SJCRH30 (cell line): ENCODE measurements around the gene COL16A1. TPM values are rescaled to one million over a fixed set of nuclear protein-coding genes. Genes with fewer than 3 reads are reported as not detected.

Source experiments
- DNase-seq, 2 experiments: peaks; one replicate each; pipeline ENCODE4 v3.0.0-alpha.2; 2015 to 2020
- H3K27ac ChIP-seq: fragments of 250-450 bp; sonication (Bioruptor Pico); 2 replicates; pipeline ENCODE4 v1.5.1; 2020; ENCODE audit warnings: mild to moderate bottlenecking, moderate library complexity
- H3K27me3 ChIP-seq: fragments of 250-450 bp; sonication (Bioruptor Pico); 2 replicates; pipeline ENCODE4 v1.5.1; 2020; ENCODE audit warnings: mild to moderate bottlenecking, moderate library complexity
- H3K36me3 ChIP-seq: fragments of 250-450 bp; sonication (Bioruptor Pico); 2 replicates; pipeline ENCODE4 v1.5.1; 2020; ENCODE audit warnings: mild to moderate bottlenecking, moderate library complexity
- H3K4me1 ChIP-seq: fragments of 250-450 bp; sonication (Bioruptor Pico); 2 replicates; pipeline ENCODE4 v1.5.1; 2020; ENCODE audit warnings: mild to moderate bottlenecking, moderate library complexity
- H3K4me3 ChIP-seq: fragments of 250-450 bp; sonication (Bioruptor Pico); 2 replicates; pipeline ENCODE4 v1.5.1; 2020; ENCODE audit warnings: mild to moderate bottlenecking, moderate library complexity
- H3K9me3 ChIP-seq: fragments of 250-450 bp; sonication (Bioruptor Pico); replicated peaks from 2 replicates; pipeline ENCODE4 v1.5.1; 2020; ENCODE audit warnings: mild to moderate bottlenecking, moderate library complexity
- total RNA-seq: library from RNA; depleted of rRNA; stranded (reverse); fragments of >200 nt; shearing (Covaris generic); gene quantifications from 2 replicates; pipeline ENCODE4 v1.2.3, GENCODE V29; 2014

The COL16A1 gene
- total RNA-seq, 1 experiment from 2014 or later: 2.7 TPM

DNA sequence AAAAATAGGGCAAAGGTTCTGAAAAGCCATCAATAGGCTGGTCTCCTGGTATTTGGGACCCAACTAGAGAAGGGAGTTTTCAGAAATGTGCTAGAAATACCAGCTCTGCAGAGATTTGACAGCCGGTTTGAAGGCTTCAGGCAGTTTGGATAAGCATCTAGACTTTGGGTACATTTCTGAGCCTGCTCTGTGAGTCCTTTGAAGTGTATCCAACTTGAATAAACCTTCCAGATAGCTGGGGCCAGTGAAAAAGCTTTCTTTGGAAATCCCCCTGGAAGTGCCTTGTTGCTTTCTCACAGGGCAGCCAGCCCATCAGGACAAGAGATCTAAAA, 52.8 kb downstream of the COL16A1 start:
- Histone ChIP-seq H3K9me3 (no peaks in the 10 kb centered on the region), H3K36me3 (no peaks in the 10 kb centered on the region), H3K4me3 (no peak overlapping the region), H3K27me3 (peaks cover 9% of the 10 kb centered on the region), H3K4me1 (no peaks in the 10 kb centered on the region), H3K27ac (no peak overlapping the region)
- no peak for DNase-seq

GRCh38 chr1:31650161-31651088, 53.4 kb downstream of the COL16A1 start:
- H3K36me3 ChIP-seq: no peaks in the 10 kb centered on the region
- peaks cover 5% of the 10 kb centered on the region for H3K27me3 ChIP-seq
- no peak overlapping the region for H3K27ac ChIP-seq
- no peak for DNase-seq
- no peak overlapping the region for H3K4me3 ChIP-seq
- no peaks in the 10 kb centered on the region for H3K4me1 ChIP-seq
- H3K9me3 ChIP-seq: no peaks in the 10 kb centered on the region

DNA sequence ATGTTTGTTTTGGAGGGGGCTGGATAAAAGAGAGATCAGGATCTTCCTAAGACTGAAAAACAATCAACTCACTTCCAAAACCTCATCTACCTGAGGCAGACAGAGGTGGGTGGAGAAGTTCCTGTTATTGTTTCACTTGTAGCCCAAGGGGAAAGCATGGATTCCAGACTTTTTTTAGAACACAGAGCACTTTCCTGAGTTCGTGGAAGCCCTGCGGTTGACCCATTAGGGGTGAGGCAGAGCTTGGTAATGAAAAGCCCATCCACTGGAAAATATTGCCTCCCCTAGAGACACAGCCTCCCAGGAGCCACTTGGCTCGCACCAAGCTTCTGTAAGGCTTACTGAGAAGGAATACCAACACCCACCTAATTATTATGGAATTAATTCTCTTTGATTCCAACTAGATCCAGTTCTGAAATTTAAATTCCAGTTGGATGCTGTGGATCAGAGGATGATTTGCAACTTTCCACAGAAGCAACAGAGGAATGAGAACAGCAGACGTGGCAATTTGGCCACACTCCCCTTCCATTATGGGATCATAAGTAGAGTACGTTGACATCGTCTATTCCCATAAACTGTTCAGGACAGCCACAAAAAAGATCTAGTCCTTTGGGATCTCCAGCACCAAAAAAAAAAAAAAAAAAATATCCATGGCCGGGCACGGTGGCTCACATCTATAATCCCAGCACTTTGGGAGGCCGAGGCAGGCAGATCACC, 55.0 kb downstream of the COL16A1 start:
- H3K4me3 ChIP-seq: no peak overlapping the region
- no peak overlapping the region for H3K27ac ChIP-seq

GRCh38 chr1:31648190-31648589, 55.6 kb downstream of the COL16A1 start:
- DNase-seq: no peak
- Histone ChIP-seq H3K36me3 (no peaks in the 10 kb centered on the region), H3K27ac (no peak overlapping the region), H3K4me1 (no peaks in the 10 kb centered on the region), H3K9me3 (no peaks in the 10 kb centered on the region), H3K4me3 (no peak overlapping the region), H3K27me3 (peaks cover 5% of the 10 kb centered on the region; the same call in 1 of the 2 replicates)

More for the DNA sequence above, 55.0 kb downstream of the COL16A1 start:
- DNase-seq: no peak
- H3K36me3 ChIP-seq: no peaks in the 10 kb centered on the region
- H3K27me3 ChIP-seq: peaks cover 5% of the 10 kb centered on the region; the same call in 1 of the 2 replicates
- no peaks in the 10 kb centered on the region for H3K4me1 ChIP-seq
- no peaks in the 10 kb centered on the region for H3K9me3 ChIP-seq

DNA sequence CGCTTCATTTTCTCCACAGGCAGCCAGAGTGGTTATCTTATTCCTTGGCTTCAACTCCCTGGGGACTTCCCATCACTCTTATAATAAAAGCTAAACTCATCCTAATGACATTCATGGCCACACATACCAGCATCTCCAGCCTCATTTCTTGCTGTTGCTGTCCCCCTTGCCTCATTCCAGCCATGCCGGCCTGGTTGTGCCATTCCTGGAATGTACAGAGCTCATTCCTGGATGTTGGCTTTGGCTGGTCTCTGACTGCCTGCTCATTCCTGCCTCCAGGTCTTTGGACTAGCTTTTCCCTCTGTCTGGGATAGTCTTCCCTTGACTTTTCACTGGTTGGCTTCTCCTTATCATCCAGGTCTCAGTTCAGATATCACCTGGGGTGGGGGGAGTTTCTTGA, 56.7 kb downstream of the COL16A1 start:
- Histone ChIP-seq H3K9me3 (no peaks in the 10 kb centered on the region), H3K27ac (no peak overlapping the region), H3K4me3 (no peak overlapping the region), H3K4me1 (no peaks in the 10 kb centered on the region), H3K36me3 (no peaks in the 10 kb centered on the region), H3K27me3 (peaks cover 5% of the 10 kb centered on the region; the same call in 1 of the 2 replicates)
- no peak for DNase-seq

- no peak for DNase-seq
- Histone ChIP-seq H3K9me3 (no peaks in the 10 kb centered on the region), H3K4me3 (no peak overlapping the region), H3K4me1 (no peaks in the 10 kb centered on the region), H3K27me3 (peaks cover 1% of the 10 kb centered on the region; the same call in 1 of the 2 replicates), H3K36me3 (no peaks in the 10 kb centered on the region), H3K27ac (no peak overlapping the region)
Measured at GRCh38 chr1:31646259-31646960, 57.4 kb downstream of the COL16A1 start.

DNA sequence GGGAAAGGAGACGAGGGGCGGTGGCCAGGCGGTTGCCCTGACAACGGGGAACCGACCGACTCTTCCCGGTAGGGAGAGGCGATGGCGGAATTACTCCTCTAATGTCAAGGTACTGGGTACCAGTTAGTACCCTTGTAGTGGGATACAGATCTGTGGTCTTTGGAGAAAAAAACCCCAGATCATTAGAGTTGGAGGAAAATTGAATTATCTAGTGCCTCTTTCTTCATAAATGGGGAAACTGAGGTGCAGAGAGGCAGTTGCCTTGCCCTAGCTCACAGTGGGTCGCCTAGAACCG, 58.6 kb downstream of the COL16A1 start:
- DNase-seq: no peak
- Histone ChIP-seq H3K4me1 (no peaks in the 10 kb centered on the region), H3K27ac (peak overlapping the region; percentile 86), H3K4me3 (peak overlapping the region; percentile 97), H3K27me3 (no peaks in the 10 kb centered on the region), H3K36me3 (no peaks in the 10 kb centered on the region), H3K9me3 (no peaks in the 10 kb centered on the region)

- Histone ChIP-seq H3K27me3 (no peaks in the 10 kb centered on the region), H3K4me1 (no peaks in the 10 kb centered on the region), H3K36me3 (no peaks in the 10 kb centered on the region), H3K27ac (peak within 1 kb of the TSS; percentile 86), H3K9me3 (no peaks in the 10 kb centered on the region), H3K4me3 (peak within 1 kb of the TSS; percentile 97)
- DNase-seq: peak; percentile 99
Measured at GRCh38 chr1:31644560-31645273, 59.1 kb downstream of the COL16A1 start, which contains the start of gene PEF1. Gene PEF1, minus strand, starts transcription at chr1:31644876. Its CDS starts 12 bp downstream, at chr1:31644864.

DNA sequence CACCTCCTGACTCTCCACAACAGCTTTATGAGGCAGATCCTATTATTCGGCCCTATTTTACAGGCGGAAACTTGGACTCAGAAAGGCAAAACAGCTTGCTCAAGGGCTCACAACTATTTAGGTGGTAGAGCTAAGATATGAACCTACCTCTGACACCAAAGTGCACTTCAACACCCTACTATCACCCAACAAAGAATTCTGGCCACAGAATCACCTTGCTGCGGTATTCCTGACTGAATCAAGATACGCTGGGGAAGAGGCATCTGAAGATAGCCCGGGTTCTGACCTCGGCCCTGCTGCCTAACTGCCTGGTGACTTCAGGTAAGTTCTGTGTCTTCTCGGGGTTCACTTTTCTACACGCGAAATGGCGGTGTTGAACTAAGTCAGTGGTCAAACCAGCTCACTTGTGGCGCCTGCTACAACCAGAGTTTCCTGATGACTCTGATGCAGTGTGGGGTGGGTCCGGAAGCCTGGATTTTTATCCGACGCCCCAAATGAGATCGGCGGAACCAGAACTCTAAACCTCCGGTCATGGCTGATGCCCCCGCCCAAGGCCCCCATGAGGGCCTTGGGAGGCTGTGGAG, 59.7 kb downstream of the COL16A1 start:
- H3K27me3 ChIP-seq: no peaks in the 10 kb centered on the region
- H3K36me3 ChIP-seq: no peaks in the 10 kb centered on the region
- DNase-seq: no peak
- no peaks in the 10 kb centered on the region for H3K9me3 ChIP-seq
- H3K27ac ChIP-seq: peak overlapping the region; percentile 86
- no peaks in the 10 kb centered on the region for H3K4me1 ChIP-seq
- H3K4me3 ChIP-seq: peak overlapping the region; percentile 97

GRCh38 chr1:31642897-31643296, 60.9 kb downstream of the COL16A1 start:
- no peak for DNase-seq
- H3K4me1 ChIP-seq: no peaks in the 10 kb centered on the region

GRCh38 chr1:31642366-31642765, 61.5 kb downstream of the COL16A1 start:
- H3K36me3 ChIP-seq: no peaks in the 10 kb centered on the region
- H3K4me1 ChIP-seq: no peaks in the 10 kb centered on the region
- H3K4me3 ChIP-seq: no peak overlapping the region
- no peak overlapping the region for H3K27ac ChIP-seq
- H3K27me3 ChIP-seq: no peaks in the 10 kb centered on the region
- no peak for DNase-seq
- no peaks in the 10 kb centered on the region for H3K9me3 ChIP-seq

More at GRCh38 chr1:31642897-31643296, 60.9 kb downstream of the COL16A1 start:
- no peaks in the 10 kb centered on the region for H3K27me3 ChIP-seq
- H3K36me3 ChIP-seq: no peaks in the 10 kb centered on the region
- no peaks in the 10 kb centered on the region for H3K9me3 ChIP-seq
- H3K4me3 ChIP-seq: no peak overlapping the region
- H3K27ac ChIP-seq: no peak overlapping the region

DNA sequence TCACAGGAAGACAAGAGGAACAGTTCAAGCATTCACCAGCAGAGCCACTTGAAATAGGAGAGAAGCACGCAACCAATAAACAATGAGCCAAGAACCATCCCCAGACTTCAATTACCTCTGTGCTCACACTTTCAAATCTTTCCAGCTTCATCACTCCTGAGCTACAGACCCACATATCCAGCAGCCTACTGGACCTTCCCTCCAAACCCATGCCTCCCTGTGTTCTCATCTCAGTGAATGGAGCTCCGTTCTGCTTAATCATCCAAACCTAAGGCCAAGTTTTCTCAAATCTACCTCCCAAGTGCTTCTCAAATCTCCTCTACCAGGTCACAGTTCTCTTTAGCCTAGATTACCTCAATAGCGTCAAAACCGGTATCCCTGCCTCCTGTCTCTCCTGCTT, 62.9 kb downstream of the COL16A1 start:
- H3K4me1 ChIP-seq: no peaks in the 10 kb centered on the region
- H3K36me3 ChIP-seq: no peaks in the 10 kb centered on the region
- H3K4me3 ChIP-seq: no peak overlapping the region
- no peaks in the 10 kb centered on the region for H3K27me3 ChIP-seq
- DNase-seq: no peak
- H3K9me3 ChIP-seq: no peaks in the 10 kb centered on the region
- H3K27ac ChIP-seq: no peak overlapping the region

DNA sequence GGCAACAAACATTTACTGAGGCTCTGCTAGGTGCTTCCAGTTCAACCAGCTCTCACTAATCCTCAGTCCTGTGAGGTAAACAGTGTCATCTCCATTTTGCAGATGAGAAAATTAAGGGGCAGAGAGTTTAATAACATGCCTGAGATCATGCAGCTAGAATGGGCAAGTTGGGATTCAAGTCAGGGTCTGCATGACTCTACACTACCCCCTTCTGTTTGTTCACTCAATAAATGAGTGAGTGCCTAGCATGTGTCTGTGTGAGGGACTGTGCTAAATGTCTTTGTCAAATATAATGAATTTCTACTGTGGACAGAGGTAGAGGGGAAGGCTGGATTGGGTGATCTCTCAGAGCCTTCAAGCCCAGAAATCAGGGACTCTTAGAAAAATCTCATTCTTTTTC, 63.6 kb downstream of the COL16A1 start:
- Histone ChIP-seq H3K4me1 (no peaks in the 10 kb centered on the region), H3K9me3 (no peaks in the 10 kb centered on the region), H3K27ac (no peak overlapping the region), H3K27me3 (no peaks in the 10 kb centered on the region), H3K4me3 (no peak overlapping the region), H3K36me3 (no peaks in the 10 kb centered on the region)
- DNase-seq: no peak

DNA sequence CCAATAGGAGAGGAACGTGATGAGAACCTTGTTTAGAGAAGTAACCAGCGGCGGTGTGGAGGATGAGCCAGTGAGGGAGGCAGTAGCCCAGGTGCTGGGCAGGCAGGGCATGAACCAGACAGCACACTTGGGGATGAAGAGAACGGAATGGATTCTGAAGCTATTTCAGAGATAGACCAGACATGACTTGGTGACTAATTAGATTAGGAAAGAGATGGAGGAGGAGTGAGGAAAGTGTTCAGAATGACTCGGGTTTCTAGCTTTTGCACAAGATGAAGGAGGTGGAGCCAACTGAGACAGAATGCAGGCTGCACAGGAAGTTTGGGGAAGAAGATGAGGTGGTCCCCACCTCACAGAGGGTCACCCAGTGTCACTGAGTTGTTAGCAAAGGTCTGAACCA, 64.3 kb downstream of the COL16A1 start:
- DNase-seq: no peak
- Histone ChIP-seq H3K36me3 (peaks cover 4% of the 10 kb centered on the region), H3K4me3 (no peak overlapping the region), H3K27me3 (no peaks in the 10 kb centered on the region), H3K9me3 (no peaks in the 10 kb centered on the region), H3K4me1 (no peaks in the 10 kb centered on the region), H3K27ac (no peak overlapping the region)
